ENCODE measurements around the gene SCUBE3.

SCUBE3 gene

GRCh38 chr6:35242906-35243305, 29.1 kb downstream of the SCUBE3 start:
- DNase-seq = no peak

DNA sequence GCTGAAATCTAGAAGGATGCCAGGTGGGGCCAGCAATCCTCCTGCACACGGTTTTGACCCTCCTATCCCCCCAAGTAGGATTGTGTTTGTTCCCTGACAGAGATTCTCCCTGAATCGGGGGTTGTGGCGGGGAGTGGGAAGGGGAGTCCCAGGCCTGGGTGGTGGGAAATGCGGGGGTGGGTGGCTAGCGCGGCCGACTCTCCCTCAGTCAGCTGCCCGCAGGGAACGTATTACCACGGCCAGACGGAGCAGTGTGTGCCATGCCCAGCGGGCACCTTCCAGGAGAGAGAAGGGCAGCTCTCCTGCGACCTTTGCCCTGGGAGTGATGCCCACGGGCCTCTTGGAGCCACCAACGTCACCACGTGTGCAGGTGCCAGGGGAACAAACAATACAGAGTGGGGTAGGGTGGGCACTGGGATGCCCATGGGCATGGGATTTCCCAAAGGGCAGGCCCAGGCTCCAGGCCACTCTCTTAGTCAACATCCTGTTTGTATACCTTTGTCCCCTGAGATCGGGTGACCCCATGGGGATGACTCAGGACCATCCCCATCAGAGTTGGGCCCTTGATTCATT, 29.7 kb downstream of the SCUBE3 start:
- no peak for DNase-seq

DNA sequence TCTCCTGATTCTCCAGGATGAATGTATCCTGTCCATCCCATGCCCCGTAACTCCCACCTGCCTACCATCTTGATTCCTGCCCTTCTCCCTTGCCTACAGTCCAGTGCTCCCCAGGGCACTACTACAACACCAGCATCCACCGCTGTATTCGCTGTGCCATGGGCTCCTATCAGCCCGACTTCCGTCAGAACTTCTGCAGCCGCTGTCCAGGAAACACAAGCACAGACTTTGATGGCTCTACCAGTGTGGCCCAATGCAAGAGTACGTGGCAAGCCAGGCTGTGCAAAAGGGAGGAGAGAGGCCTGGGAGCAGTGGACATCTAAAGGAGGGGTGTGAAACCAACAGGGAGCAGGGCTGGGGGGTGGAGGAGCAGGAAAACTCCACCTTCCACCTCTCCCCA, 30.8 kb downstream of the SCUBE3 start:
- no peak for DNase-seq

DNA sequence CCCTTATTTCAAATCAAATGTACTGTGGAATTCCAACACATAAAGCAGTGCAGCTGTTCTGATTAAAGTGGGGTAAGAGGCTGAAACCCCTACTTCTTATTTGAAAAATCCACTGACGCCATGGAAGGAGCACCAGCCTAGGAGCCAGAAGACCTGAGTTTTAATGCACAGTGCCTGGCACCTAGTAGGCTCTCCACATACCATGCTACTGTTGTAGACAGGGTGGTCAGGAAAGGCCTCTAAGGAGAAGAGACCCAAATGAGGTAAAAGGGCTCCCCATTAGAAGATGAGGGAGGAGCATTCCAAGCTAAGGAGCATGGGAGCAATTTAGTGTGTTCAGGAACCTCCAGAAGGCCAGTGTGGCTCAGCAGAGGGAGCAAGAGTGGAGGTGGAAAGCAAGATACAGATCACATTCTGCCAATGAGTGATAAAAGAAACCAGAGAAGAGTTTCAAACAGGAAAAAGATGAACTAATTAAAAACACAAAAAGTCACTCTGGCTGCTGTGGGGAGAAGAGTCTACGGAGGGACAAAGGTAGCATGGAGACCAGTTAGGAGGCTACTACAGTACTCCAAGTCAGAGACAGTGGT, 34.0 kb downstream of the SCUBE3 start:
- DNase-seq = no peak

GRCh38 chr6:35248300-35248699, 34.5 kb downstream of the SCUBE3 start:
- DNase-seq = no peak

DNA sequence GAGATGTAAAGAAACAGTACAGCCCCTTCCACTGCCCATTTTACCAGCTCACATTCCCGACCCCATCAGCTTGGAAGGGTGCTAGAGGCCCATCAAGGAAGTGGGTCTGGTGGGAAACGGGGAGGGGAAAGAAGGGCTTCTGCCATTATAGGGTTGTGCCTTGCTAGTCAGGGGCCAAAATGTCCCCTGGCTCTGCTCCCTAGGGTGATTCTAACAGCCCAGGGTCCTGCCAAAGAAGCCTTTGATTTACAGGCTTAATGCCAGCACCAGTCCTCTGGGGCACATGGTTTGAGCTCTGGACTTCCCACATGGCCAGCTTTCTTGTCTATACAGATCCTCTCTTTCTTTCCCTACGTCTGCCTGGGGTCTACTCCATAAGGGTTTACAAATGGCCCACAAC, 35.2 kb downstream of the SCUBE3 start:
- DNase-seq = no peak

- no peak for DNase-seq
These were observed 38.2 kb downstream of the SCUBE3 start for GRCh38 chr6:35251949-35252348.

- no peak for DNase-seq
These were observed 39.5 kb downstream of the SCUBE3 start for GRCh38 chr6:35253249-35253648.

DNA sequence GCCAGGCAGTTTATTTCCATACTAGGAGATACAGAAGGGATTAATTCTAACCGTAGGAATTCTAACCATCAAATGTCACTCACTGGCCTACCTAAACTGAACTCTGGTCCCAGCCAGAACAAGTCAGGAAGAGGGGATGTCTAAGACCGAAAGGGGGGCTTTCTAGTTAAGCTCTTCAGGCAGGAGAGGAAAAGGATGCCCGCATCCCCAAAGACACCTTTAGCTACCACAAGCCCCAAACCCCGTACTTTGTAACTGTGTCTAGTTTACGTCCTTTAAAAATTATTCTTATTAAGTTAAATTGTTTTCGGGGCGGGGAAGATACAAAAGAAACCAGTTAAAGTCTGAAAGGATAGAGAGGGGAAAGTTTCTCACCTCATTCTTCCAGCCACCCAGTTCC, 44.6 kb downstream of the SCUBE3 start:
- no peak for DNase-seq

DNA sequence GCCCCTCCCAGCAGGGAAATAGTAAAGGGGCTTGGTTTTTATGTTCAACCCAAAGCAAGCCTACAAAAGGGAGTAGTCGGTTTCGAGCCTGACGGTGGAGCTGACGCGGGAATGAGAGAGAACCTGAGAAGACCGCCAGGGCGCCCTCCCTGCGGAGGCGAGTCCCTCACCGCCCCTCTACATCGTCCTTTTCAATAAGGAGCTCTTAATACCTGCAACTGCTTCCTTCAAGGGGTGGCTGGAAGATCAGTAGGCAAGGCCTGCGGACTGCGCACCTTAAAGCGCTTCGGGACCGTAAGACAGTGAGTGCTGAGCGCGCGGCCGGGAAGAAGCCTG, 45.1 kb downstream of the SCUBE3 start:
- peak; percentile 65 for DNase-seq

- peak; percentile 98 for DNase-seq
These were observed 45.6 kb downstream of the SCUBE3 start, which contains the start of gene ZNF76 for GRCh38 chr6:35259194-35259947. Gene ZNF76 (plus strand): TSS chr6:35259735. CDS start chr6:35281152, 21,417 bp downstream.

- no peak for DNase-seq
These were observed 46.3 kb downstream of the SCUBE3 start for GRCh38 chr6:35259948-35260590.

- no peak for DNase-seq
These were observed 47.1 kb downstream of the SCUBE3 start for GRCh38 chr6:35260591-35261570.

DNA sequence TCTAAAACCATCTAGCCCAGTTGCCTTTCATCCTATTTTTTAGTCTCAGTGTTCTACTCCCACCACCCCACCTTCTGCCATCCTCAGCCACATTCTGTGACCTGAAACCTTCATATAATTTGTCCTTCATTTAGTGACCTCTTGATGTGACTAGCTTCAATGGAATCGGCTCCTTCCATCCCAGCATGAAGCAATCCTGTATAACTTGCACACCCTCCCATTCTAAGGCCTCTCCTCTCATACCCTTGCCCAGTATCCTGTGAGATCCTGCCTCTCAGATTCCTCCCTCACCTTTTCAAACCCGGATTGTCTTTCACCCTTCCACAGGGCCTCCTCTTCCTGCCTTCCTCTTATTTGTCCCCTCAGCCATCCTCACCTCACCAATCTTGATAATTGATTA, 48.8 kb downstream of the SCUBE3 start:
- no peak for DNase-seq

DNA sequence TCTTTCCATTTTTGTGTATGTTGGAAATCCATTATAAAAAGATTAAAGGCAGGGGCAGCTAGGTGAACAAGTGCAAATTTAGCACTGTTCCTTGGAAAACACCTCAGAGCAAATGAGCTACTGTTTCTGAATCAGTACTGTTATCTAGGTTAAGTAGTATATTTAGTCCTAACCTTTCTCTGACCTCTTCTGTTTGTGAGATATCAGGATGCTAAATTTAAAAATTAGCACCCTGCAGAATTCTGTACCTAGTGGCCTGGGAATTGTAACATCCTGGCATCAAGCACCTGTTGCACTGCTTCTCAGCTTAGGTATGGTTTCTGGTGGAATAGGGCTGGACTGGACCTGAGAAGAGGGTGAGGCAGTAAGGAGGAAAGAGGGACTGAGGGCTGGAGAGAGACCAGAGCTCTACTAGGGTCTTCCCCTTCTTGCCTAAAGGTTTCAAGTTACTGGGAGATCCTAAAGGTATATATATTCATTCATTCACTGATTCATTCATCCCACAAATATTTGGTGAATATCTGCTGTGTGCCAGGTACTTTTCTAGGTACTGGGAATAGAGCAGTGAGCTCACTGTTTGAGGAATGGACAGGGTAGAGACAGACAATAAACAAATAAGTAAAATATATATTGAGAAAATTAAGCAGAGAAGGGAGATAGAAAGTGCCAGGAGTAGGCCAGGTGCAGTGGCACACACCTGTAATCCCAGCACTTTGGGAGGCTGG, 51.0 kb downstream of the SCUBE3 start:
- DNase-seq = no peak

- DNase-seq = no peak
These were observed 51.8 kb downstream of the SCUBE3 start for GRCh38 chr6:35265523-35265922.

DNA sequence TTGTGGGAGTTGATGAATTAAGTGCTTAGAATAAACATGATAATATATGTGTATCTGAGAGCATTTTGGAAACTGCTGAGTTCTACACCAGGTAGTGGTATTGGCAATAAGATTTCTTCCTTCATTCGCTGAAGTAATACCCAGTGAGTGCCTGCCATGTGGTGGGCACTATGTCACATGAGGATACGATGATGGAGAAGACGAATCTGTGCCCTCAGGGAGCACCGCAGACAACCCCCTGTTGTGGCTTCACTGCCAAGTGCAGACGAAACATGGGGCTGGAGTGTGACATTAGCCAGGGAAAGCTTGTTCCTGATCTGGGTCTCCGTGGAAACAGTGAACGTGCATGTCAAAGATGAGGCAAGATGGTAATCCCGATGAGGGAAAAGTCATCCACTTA, 53.7 kb downstream of the SCUBE3 start:
- no peak for DNase-seq

- DNase-seq = no peak
These were observed 54.1 kb downstream of the SCUBE3 start for GRCh38 chr6:35267897-35268296.

DNA sequence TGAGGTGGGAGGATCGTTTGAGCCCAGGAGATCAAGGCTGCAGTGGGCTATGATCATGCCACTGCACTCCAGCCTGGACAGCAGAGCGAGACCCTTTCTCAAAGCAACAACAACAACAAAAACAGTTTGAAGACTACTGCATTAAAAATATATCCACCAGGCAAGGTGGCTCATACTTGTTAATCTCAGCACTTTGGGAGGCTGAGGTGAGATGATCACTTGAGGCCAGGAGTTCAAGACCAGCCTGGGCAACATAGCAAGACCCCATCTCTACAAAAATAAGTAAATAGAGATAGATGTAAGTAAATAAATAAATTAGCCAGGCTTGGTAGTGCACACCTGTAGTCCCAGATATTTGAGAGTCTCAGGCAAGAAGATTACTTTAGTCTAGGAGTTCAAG, 58.2 kb downstream of the SCUBE3 start:
- no peak for DNase-seq

DNA sequence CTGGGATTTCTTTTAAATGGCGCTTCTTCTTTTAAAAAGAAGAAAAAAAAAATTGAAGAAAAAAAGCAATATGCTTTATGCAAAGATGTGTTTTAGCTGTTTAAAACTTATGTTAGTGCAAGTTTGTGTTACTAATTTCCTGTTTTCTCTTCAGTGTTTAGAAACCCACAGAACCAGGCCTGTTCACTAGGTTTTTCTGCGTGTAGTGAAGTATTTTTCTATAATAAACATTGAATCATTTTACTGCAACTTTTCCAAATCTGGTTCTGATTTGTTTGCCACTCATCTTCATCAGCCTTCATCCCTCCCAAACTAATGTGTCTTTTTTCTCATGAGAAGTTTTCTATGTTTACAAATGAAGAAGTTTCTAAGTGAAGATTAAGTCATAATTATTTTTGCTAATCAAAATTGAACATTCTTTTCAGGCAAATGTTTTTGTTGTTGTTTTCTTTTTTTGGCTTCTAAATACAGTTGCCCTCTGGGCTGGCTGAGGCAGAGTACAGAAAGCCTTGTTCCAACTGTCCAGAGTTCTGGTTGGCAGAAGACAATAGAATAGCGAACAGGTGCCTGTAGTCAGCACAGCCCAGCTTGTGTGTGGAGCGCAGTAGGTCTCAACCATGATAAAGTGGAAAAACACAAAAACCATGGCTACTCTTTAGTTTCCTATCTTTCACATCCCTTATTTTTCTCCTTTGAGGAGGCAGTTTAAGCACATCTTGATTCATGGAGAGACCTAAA, 60.2 kb downstream of the SCUBE3 start:
- no peak for DNase-seq

DNA sequence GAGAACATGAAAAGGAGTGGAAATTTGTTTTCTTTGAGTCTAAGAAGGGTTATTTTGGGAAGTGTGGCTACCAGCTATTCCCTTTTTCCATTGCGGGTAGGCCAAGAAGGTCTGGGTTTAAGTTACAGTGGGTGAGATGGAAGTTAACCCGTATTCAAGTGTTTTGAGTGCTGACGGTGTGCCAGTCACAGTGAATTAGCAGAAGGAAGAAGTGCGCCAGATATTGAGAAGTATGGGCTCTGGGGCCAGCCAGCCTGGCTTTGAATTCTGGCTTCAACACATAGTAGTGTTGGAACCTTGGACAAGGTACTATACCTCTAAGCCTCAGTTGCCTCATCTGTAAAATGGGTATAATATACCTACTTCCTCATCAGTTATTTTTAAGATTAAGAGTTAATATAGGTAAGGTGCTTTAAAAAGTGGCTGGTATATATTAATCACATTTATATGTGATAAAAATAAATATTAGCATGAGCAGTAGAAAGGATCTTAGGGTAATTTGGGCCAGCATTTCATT, 62.0 kb downstream of the SCUBE3 start:
- DNase-seq = peak; percentile 53
